ENCODE results near the gene ATP2B2. TPM values are rescaled to one million over a fixed set of nuclear protein-coding genes. Genes with fewer than 3 reads are reported as not detected.

ATP2B2 gene
- total RNA-seq, 1 experiment from 2014 or later = not detected

DNA sequence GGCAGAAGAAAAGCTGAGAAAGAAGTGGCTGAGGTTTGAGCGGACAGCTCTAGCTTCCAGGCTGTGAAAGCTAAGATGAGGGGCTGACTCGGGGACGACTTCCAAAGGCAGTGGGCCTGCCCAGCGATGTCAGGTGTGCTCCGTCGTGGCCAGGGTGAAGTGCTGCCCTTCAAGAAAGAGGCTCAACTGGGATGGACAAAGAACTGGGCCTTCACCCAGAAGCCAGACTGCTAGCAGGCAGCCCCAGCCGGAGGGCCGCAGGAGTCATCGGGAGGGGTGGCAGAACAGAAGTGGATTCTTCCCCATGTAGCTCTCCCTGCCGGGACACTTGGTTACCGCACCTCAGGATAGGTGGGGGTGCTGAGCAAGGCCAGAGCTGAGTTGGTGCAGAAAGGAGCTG is 171.3 kb downstream of the ATP2B2 start:
- no peak overlapping the region for H3K4me3 ChIP-seq (replicated peaks in 1 of 2; ENCODE audit: low read depth in 1 of 2, low read length in 2 of 2)
- DNase-seq (ENCODE audit: low read depth, low spot score) (no peak), ATAC-seq (no peak)
- H3K4me2 ChIP-seq (ENCODE audit: low read length) = no peak overlapping the region
- peaks cover 21% of the 10 kb centered on the region; the same call in 1 of the 2 replicates for H3K27me3 ChIP-seq (ENCODE audit: insufficient read depth, low read length)
- no TSS peak for BruUV-seq (replicated peaks)
- RAD21 ChIA-PET (ENCODE audit: low non-redundant PET in 1 of 2, low total read pairs in 2 of 2, uncharacterized antibody in 2 of 2, unreplicated experiment in 2 of 2) = no interaction called here
- H3K36me3 ChIP-seq (ENCODE audit: control insufficient read depth in 1 of 2, insufficient read depth in 2 of 2, low read length in 2 of 2) = no peaks in the 10 kb centered on the region
- no peak overlapping the region for H3K9ac ChIP-seq (ENCODE audit: low read length)
- CTCF ChIA-PET = interaction anchor here (1.0 to 1.9 kb wide), 2 partner anchors 12 to 13 kb away, joined by 3 to 5 read pairs; partner anchors contain the start of gene SEC13
- no peaks in the 10 kb centered on the region for H3K4me1 ChIP-seq (ENCODE audit: control insufficient read depth in 1 of 2, insufficient read depth in 2 of 2, low read length in 2 of 2)
- H3K9me3 ChIP-seq (ENCODE audit: control insufficient read depth in 1 of 2, insufficient read depth in 1 of 2, low read depth in 1 of 2, low read length in 2 of 2) = no peaks in the 10 kb centered on the region
- intact Hi-C loops (cut with micrococcal nuclease) = no loop called here
- H2AFZ ChIP-seq (ENCODE audit: low read depth, low read length, poor library complexity, severe bottlenecking) = no peak overlapping the region
- POLR2A ChIA-PET = no interaction called here
- no peaks in the 10 kb centered on the region for H3K79me2 ChIP-seq (ENCODE audit: insufficient read depth, low read length)
- H3K27ac ChIP-seq (ENCODE audit: low read depth, low read length) = no peak overlapping the region
- no peaks in the 10 kb centered on the region for H3K9me2 ChIP-seq (ENCODE audit: insufficient read depth)
- no peak for TF ChIP-seq EGR1 (IDR thresholded peaks at IDR 0.05; ENCODE audit: low read depth)
- no peaks in the 10 kb centered on the region for H4K20me1 ChIP-seq (ENCODE audit: insufficient read depth)

DNA sequence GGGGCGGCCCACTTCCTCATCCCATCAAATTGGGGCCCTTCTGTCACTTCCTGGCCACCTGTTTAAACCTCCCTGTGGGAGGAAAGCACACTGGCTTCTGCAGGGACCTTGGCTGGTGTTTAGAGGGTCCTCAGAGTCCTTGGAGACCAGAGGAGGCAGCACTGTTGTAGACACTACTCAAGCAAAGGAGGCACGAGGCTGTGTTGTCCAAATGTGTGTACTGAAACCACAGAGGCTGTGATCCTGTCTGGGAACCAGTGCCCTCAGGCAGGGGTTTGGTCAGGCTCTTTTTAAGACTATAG is 172.1 kb downstream of the ATP2B2 start:
- POLR2A ChIA-PET = no interaction called here
- no peak overlapping the region for H3K27ac ChIP-seq (ENCODE audit: low read depth, low read length)
- no peaks in the 10 kb centered on the region for H3K9me3 ChIP-seq (ENCODE audit: control insufficient read depth in 1 of 2, insufficient read depth in 1 of 2, low read depth in 1 of 2, low read length in 2 of 2)
- ATAC-seq (no peak), DNase-seq (ENCODE audit: low read depth, low spot score) (no peak)
- H3K4me3 ChIP-seq (replicated peaks in 1 of 2; ENCODE audit: low read depth in 1 of 2, low read length in 2 of 2) = no peak overlapping the region
- H3K9ac ChIP-seq (ENCODE audit: low read length) = no peak overlapping the region
- RAD21 ChIA-PET (ENCODE audit: low non-redundant PET in 1 of 2, low total read pairs in 2 of 2, uncharacterized antibody in 2 of 2, unreplicated experiment in 2 of 2) = no interaction called here
- BruUV-seq (replicated peaks) = no TSS peak
- intact Hi-C loops (cut with micrococcal nuclease) = no loop called here
- H3K4me2 ChIP-seq (ENCODE audit: low read length) = no peak overlapping the region
- no peaks in the 10 kb centered on the region for H3K79me2 ChIP-seq (ENCODE audit: insufficient read depth, low read length)
- H4K20me1 ChIP-seq (ENCODE audit: insufficient read depth) = no peaks in the 10 kb centered on the region
- H3K36me3 ChIP-seq (ENCODE audit: control insufficient read depth in 1 of 2, insufficient read depth in 2 of 2, low read length in 2 of 2) = no peaks in the 10 kb centered on the region
- no peaks in the 10 kb centered on the region for H3K9me2 ChIP-seq (ENCODE audit: insufficient read depth)
- no peak overlapping the region for H2AFZ ChIP-seq (ENCODE audit: low read depth, low read length, poor library complexity, severe bottlenecking)
- CTCF ChIA-PET = no interaction called here
- TF ChIP-seq EGR1 (IDR thresholded peaks at IDR 0.05; ENCODE audit: low read depth) = no peak
- no peak for TF ChIP-seq SRF (IDR thresholded peaks at IDR 0.05; ENCODE audit: low read depth)
- TF ChIP-seq, protein P1, sequence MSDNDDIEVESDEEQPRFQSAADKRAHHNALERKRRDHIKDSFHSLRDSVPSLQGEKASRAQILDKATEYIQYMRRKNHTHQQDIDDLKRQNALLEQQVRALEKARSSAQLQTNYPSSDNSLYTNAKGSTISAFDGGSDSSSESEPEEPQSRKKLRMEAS (IDR thresholded peaks at IDR 0.05) = no peak
- TF ChIP-seq POLR2A (IDR thresholded peaks at IDR 0.05; ENCODE audit: borderline replicate concordance, extremely low read depth, insufficient read depth, insufficient read length) = no peak
- no peak for TF ChIP-seq TCF7L2 (IDR thresholded peaks at IDR 0.05; ENCODE audit: borderline replicate concordance, extremely low read depth, insufficient read depth, insufficient read length)
- TF ChIP-seq JUND (IDR thresholded peaks at IDR 0.05) = no peak
- no peak for TF ChIP-seq CBX3 (IDR thresholded peaks at IDR 0.05; ENCODE audit: low read depth)
- TF ChIP-seq ELF1 (IDR thresholded peaks at IDR 0.05; ENCODE audit: borderline replicate concordance, low read depth) = no peak
- TF ChIP-seq, protein P2, sequence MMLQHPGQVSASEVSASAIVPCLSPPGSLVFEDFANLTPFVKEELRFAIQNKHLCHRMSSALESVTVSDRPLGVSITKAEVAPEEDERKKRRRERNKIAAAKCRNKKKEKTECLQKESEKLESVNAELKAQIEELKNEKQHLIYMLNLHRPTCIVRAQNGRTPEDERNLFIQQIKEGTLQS (IDR thresholded peaks at IDR 0.05) = no peak
- no peak for TF ChIP-seq ZFX (IDR thresholded peaks at IDR 0.05)
- TF ChIP-seq, protein P3, sequence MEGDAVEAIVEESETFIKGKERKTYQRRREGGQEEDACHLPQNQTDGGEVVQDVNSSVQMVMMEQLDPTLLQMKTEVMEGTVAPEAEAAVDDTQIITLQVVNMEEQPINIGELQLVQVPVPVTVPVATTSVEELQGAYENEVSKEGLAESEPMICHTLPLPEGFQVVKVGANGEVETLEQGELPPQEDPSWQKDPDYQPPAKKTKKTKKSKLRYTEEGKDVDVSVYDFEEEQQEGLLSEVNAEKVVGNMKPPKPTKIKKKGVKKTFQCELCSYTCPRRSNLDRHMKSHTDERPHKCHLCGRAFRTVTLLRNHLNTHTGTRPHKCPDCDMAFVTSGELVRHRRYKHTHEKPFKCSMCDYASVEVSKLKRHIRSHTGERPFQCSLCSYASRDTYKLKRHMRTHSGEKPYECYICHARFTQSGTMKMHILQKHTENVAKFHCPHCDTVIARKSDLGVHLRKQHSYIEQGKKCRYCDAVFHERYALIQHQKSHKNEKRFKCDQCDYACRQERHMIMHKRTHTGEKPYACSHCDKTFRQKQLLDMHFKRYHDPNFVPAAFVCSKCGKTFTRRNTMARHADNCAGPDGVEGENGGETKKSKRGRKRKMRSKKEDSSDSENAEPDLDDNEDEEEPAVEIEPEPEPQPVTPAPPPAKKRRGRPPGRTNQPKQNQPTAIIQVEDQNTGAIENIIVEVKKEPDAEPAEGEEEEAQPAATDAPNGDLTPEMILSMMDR (IDR thresholded peaks at IDR 0.05 in 2 of 3, conservative IDR thresholded peaks at IDR 0.05 in 1 of 3; ENCODE audit: borderline replicate concordance in 1 of 3, insufficient read depth in 1 of 3, low read depth in 2 of 3, low read length in 2 of 3) = no peak
- TF ChIP-seq ZNF274 (IDR thresholded peaks at IDR 0.05; ENCODE audit: low read depth, low read length) = no peak
- TF ChIP-seq SIN3A (IDR thresholded peaks at IDR 0.05; ENCODE audit: low read depth) = no peak
- TF ChIP-seq FOSL1 (IDR thresholded peaks at IDR 0.05; ENCODE audit: low read depth) = no peak
- TF ChIP-seq EZH2phosphoT487 (IDR thresholded peaks at IDR 0.05; ENCODE audit: borderline replicate concordance) = no peak
- no peak for TF ChIP-seq YY1 (IDR thresholded peaks at IDR 0.05; ENCODE audit: extremely low read depth, insufficient replicate concordance, low read depth, low read length)
- TF ChIP-seq EZH2 (IDR thresholded peaks at IDR 0.05) = no peak
- no peak for TF ChIP-seq CEBPB (IDR thresholded peaks at IDR 0.05; ENCODE audit: low read depth)
- TF ChIP-seq, protein P4, sequence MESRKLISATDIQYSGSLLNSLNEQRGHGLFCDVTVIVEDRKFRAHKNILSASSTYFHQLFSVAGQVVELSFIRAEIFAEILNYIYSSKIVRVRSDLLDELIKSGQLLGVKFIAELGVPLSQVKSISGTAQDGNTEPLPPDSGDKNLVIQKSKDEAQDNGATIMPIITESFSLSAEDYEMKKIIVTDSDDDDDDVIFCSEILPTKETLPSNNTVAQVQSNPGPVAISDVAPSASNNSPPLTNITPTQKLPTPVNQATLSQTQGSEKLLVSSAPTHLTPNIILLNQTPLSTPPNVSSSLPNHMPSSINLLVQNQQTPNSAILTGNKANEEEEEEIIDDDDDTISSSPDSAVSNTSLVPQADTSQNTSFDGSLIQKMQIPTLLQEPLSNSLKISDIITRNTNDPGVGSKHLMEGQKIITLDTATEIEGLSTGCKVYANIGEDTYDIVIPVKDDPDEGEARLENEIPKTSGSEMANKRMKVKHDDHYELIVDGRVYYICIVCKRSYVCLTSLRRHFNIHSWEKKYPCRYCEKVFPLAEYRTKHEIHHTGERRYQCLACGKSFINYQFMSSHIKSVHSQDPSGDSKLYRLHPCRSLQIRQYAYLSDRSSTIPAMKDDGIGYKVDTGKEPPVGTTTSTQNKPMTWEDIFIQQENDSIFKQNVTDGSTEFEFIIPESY (IDR thresholded peaks at IDR 0.05; ENCODE audit: extremely low read depth, insufficient replicate concordance, low read length) = no peak
- no peak for TF ChIP-seq POLR2AphosphoS5 (IDR thresholded peaks at IDR 0.05; ENCODE audit: low read depth, low read length)
- peaks cover 27% of the 10 kb centered on the region; the same call in 1 of the 2 replicates for H3K27me3 ChIP-seq (ENCODE audit: insufficient read depth, low read length)
- H3K4me1 ChIP-seq (ENCODE audit: control insufficient read depth in 1 of 2, insufficient read depth in 2 of 2, low read length in 2 of 2) = no peaks in the 10 kb centered on the region

Data from HCT116 (cell line).